ENCODE data around the gene CDH4. TPM values are rescaled to one million over a fixed set of nuclear protein-coding genes. Genes with fewer than 3 reads are reported as not detected.

Gene CDH4
- total and polyA plus RNA-seq, 2 donors (not counting 1 experiment from before 2014, with no cell fraction given), result not detected

- CTCF ChIA-PET, result no interaction called here
- DNase-seq (no peak), ATAC-seq (ENCODE audit: low read depth) (no peak)
- Mint-ChIP-seq H3K4me3 (no peak overlapping the region), H3K9me3 (ENCODE audit: insufficient read depth) (peaks cover 5% of the 10 kb centered on the region), H3K4me1 (no peaks in the 10 kb centered on the region), H3K27ac (no peak overlapping the region), H3K27me3 (no peaks in the 10 kb centered on the region)
- no peaks in the 10 kb centered on the region for H3K36me3 ChIP-seq (replicated peaks in 1 of 2; ENCODE audit: control extremely low read depth in 1 of 2, control insufficient read depth in 1 of 2, extremely low read depth in 1 of 2, insufficient read depth in 2 of 2, low read length in 1 of 2)
- no peaks in the 10 kb centered on the region for H3K27me3 ChIP-seq (replicated peaks in 1 of 4; ENCODE audit: control extremely low read depth in 1 of 4, control insufficient read depth in 3 of 4, insufficient read depth in 4 of 4, low read length in 3 of 4)
- H4K20me1 ChIP-seq (ENCODE audit: control insufficient read depth, insufficient read depth, low read length, poor library complexity, severe bottlenecking), result no peaks in the 10 kb centered on the region
- H3K27ac ChIP-seq (ENCODE audit: low read length in 2 of 2), result no peak overlapping the region
- H3K4me1 ChIP-seq (ENCODE audit: control insufficient read depth in 2 of 2, insufficient read depth in 2 of 2, low read length in 2 of 2), result no peaks in the 10 kb centered on the region
- 91% methylated on average over 7 of the region's 13 CpGs for WGBS (ENCODE audit: insufficient coverage)
- peaks cover 0 to 36% (median 0%) of the 10 kb centered on the region in 3 donors for H3K9me3 ChIP-seq (ENCODE audit: control extremely low read depth in 1 of 3, control insufficient read depth in 2 of 3, insufficient read depth in 1 of 3, low read length in 2 of 3)
- TF ChIP-seq CTCF (IDR thresholded peaks at IDR 0.05), result no peak
- TF ChIP-seq EZH2 (IDR thresholded peaks at IDR 0.05; ENCODE audit: borderline replicate concordance, insufficient read depth, low read depth, low read length, poor library complexity, severe bottlenecking), result no peak
- POLR2A ChIA-PET, result no interaction called here
- H3K4me3 ChIP-seq (ENCODE audit: control extremely low read depth in 1 of 5, extremely low read depth in 1 of 5, insufficient read depth in 1 of 5, low read depth in 2 of 5, low read length in 4 of 5), result no peak overlapping the region
- intact Hi-C loops (cut with micrococcal nuclease), result no loop called here
- no peaks in the 10 kb centered on the region for H3K79me2 ChIP-seq (ENCODE audit: control insufficient read depth, insufficient read depth, low read length)
- H3K4me2 ChIP-seq (replicated peaks; ENCODE audit: low read depth, low read length, poor library complexity, severe bottlenecking), result no peak overlapping the region
- no peak overlapping the region for H2AFZ ChIP-seq (ENCODE audit: insufficient read depth, low read depth, low read length, poor library complexity, severe bottlenecking)
- H3K9ac ChIP-seq (ENCODE audit: low read length), result no peak overlapping the region
These were observed 304.6 kb downstream of the CDH4 start for GRCh38 chr20:61556673-61557072.

- Histone ChIP-seq H3K9ac (ENCODE audit: low read length) (no peak overlapping the region), H3K4me1 (ENCODE audit: control insufficient read depth in 2 of 2, insufficient read depth in 2 of 2, low read length in 2 of 2) (no peaks in the 10 kb centered on the region), H3K79me2 (ENCODE audit: control insufficient read depth, insufficient read depth, low read length) (no peaks in the 10 kb centered on the region), H3K27me3 (replicated peaks in 1 of 4; ENCODE audit: control extremely low read depth in 1 of 4, control insufficient read depth in 3 of 4, insufficient read depth in 4 of 4, low read length in 3 of 4) (no peaks in the 10 kb centered on the region), H3K4me2 (replicated peaks; ENCODE audit: low read depth, low read length, poor library complexity, severe bottlenecking) (no peak overlapping the region), H3K27ac (ENCODE audit: low read length in 2 of 2) (no peak overlapping the region), H3K36me3 (replicated peaks in 1 of 2; ENCODE audit: control extremely low read depth in 1 of 2, control insufficient read depth in 1 of 2, extremely low read depth in 1 of 2, insufficient read depth in 2 of 2, low read length in 1 of 2) (no peaks in the 10 kb centered on the region), H4K20me1 (ENCODE audit: control insufficient read depth, insufficient read depth, low read length, poor library complexity, severe bottlenecking) (no peaks in the 10 kb centered on the region), H3K4me3 (ENCODE audit: control extremely low read depth in 1 of 5, extremely low read depth in 1 of 5, insufficient read depth in 1 of 5, low read depth in 2 of 5, low read length in 4 of 5) (no peak overlapping the region), H3K9me3 (ENCODE audit: control extremely low read depth in 1 of 3, control insufficient read depth in 2 of 3, insufficient read depth in 1 of 3, low read length in 2 of 3) (peaks cover 0 to 43% (median 0%) of the 10 kb centered on the region in 3 donors), H2AFZ (ENCODE audit: insufficient read depth, low read depth, low read length, poor library complexity, severe bottlenecking) (no peak overlapping the region)
- CTCF ChIA-PET, result interaction anchor here (0.7 kb wide), 1 partner anchor 10 kb away, joined by 3 read pairs; no protein-coding TSS in a partner anchor
- intact Hi-C loops (cut with micrococcal nuclease), result no loop called here
- Mint-ChIP-seq H3K27me3 (no peaks in the 10 kb centered on the region), H3K4me1 (no peaks in the 10 kb centered on the region), H3K9me3 (ENCODE audit: insufficient read depth) (peaks cover 5% of the 10 kb centered on the region), H3K27ac (no peak overlapping the region), H3K4me3 (no peak overlapping the region)
- no peak for ATAC-seq (ENCODE audit: low read depth)
- no peak for TF ChIP-seq CTCF (IDR thresholded peaks at IDR 0.05)
- TF ChIP-seq EZH2 (IDR thresholded peaks at IDR 0.05; ENCODE audit: borderline replicate concordance, insufficient read depth, low read depth, low read length, poor library complexity, severe bottlenecking), result no peak
- no peak for DNase-seq
- POLR2A ChIA-PET, result no interaction called here
- WGBS (ENCODE audit: insufficient coverage), result 94% methylated on average over 3 of the region's 17 CpGs
These were observed 305.6 kb downstream of the CDH4 start for GRCh38 chr20:61557621-61558020.

All from B cell (primary cell).